ENCODE results near the gene DAP.

DAP gene

GRCh38 chr5:10686890-10687289, 74.1 kb downstream of the DAP start:
- no peak for DNase-seq

- no peak for DNase-seq
These were observed 75.9 kb downstream of the DAP start for GRCh38 chr5:10685115-10685521.

GRCh38 chr5:10684303-10685086, 76.5 kb downstream of the DAP start:
- no peak for DNase-seq

- no peak for DNase-seq
These were observed 78.1 kb downstream of the DAP start for GRCh38 chr5:10682801-10683525.

- peak; percentile 40 for DNase-seq
These were observed 79.0 kb downstream of the DAP start for GRCh38 chr5:10681731-10682679.

- no peak for DNase-seq
These were observed 80.1 kb downstream of the DAP start for GRCh38 chr5:10680876-10681481.

GRCh38 chr5:10679336-10679988, 81.6 kb downstream of the DAP start:
- DNase-seq: no peak

- DNase-seq: no peak
These were observed 82.8 kb downstream of the DAP start for GRCh38 chr5:10678244-10678643.

GRCh38 chr5:10677533-10677932, 83.5 kb downstream of the DAP start:
- no peak for DNase-seq

- DNase-seq: no peak
These were observed 84.1 kb downstream of the DAP start for GRCh38 chr5:10676946-10677345.

GRCh38 chr5:10676224-10676623, 84.8 kb downstream of the DAP start:
- DNase-seq: no peak

- no peak for DNase-seq
These were observed 85.8 kb downstream of the DAP start for GRCh38 chr5:10675177-10675700.

GRCh38 chr5:10674582-10674981, 86.5 kb downstream of the DAP start:
- no peak for DNase-seq

- DNase-seq: no peak
These were observed 86.9 kb downstream of the DAP start for GRCh38 chr5:10674096-10674495.

GRCh38 chr5:10673407-10673806, 87.6 kb downstream of the DAP start:
- no peak for DNase-seq

GRCh38 chr5:10673017-10673389, 88.0 kb downstream of the DAP start:
- DNase-seq: no peak

GRCh38 chr5:10672146-10673016, 88.7 kb downstream of the DAP start:
- no peak for DNase-seq

- peak; percentile 22 for DNase-seq
These were observed 89.7 kb downstream of the DAP start for GRCh38 chr5:10671041-10672008.

- no peak for DNase-seq
These were observed 91.1 kb downstream of the DAP start for GRCh38 chr5:10669983-10670382.

GRCh38 chr5:10668697-10669096, 92.3 kb downstream of the DAP start:
- DNase-seq: no peak

Measured in hematopoietic multipotent progenitor cell treated with erythropoietin and hydrocortisone succinate and interleukin-3 and kit ligand, for 4 days (in vitro differentiated cells).